Activated T-helper 17 cell treated with anti-CD3 and anti-CD28 coated beads, Interleukin-2, amount 50 U/mL, for 72 hours (primary cell): ENCODE measurements around the gene ZNF746. TPM values are rescaled to one million over a fixed set of nuclear protein-coding genes. Genes with fewer than 3 reads are reported as not detected.

Experiments
- ATAC-seq: fragments of 150-1000 bp; cut with Tn5 transposase; replicated peaks from 2 replicates; pipeline ENCODE4 v1.10.0; 2021; ENCODE audit warnings: mild to moderate bottlenecking, moderate library complexity
- H3K27ac Mint-ChIP-seq: one replicate; pipeline ENCODE4 v1.8.0; 2022; ENCODE audit warnings: mixed read lengths
- H3K27me3 Mint-ChIP-seq: one replicate; pipeline ENCODE4 v1.8.0; 2022; ENCODE audit warnings: mixed read lengths
- H3K36me3 Mint-ChIP-seq: one replicate; pipeline ENCODE4 v1.8.0; 2022; ENCODE audit warnings: low read depth, mild to moderate bottlenecking, mixed read lengths
- H3K4me1 Mint-ChIP-seq: one replicate; pipeline ENCODE4 v1.8.0; 2022; ENCODE audit warnings: mixed read lengths
- H3K4me3 Mint-ChIP-seq: one replicate; pipeline ENCODE4 v1.8.0; 2022; ENCODE audit warnings: mild to moderate bottlenecking, mixed read lengths
- H3K9me3 Mint-ChIP-seq: one replicate; pipeline ENCODE4 v1.8.0; 2022; ENCODE audit warnings: mixed read lengths
- total RNA-seq, 2 donors: library from RNA; stranded (reverse); gene quantifications; one replicate each; pipeline ENCODE4 v1.2.3, GENCODE V29; 2022

ZNF746 gene
- total RNA-seq, 2 donors from 2014 or later = 12.0 to 15.5 TPM

DNA sequence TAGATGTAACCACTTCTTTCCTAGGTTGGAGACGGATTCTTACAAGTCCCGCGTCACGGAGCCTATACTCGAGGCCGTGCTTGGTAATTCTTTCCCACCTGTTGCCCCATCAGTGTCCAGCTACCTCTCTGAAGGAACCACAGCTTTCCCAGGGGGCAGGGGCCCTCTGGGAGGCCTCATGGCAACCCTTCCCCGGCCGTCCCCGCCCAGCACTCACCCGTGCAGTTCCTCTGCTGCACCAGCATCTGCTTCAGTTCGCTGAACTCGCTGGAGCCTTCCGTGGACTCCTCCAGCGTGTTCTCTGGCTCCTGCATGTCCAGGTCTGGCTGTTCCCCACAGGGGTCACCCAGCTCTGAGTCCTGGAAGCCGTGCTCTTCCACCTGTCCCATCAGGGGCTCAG lies 61.3 kb downstream of the ZNF746 start:
- H3K4me3 Mint-ChIP-seq = no peak overlapping the region
- ATAC-seq = no peak
- H3K27me3 Mint-ChIP-seq = no peaks in the 10 kb centered on the region
- no peaks in the 10 kb centered on the region for H3K4me1 Mint-ChIP-seq
- H3K36me3 Mint-ChIP-seq = peaks cover 75% of the 10 kb centered on the region
- H3K9me3 Mint-ChIP-seq = no peaks in the 10 kb centered on the region
- H3K27ac Mint-ChIP-seq = no peak overlapping the region

- Mint-ChIP-seq H3K36me3 (peaks cover 66% of the 10 kb centered on the region), H3K27me3 (no peaks in the 10 kb centered on the region), H3K4me3 (no peak overlapping the region), H3K9me3 (no peaks in the 10 kb centered on the region), H3K27ac (no peak overlapping the region), H3K4me1 (peaks cover 6% of the 10 kb centered on the region)
- ATAC-seq = no peak
These were observed 64.5 kb downstream of the ZNF746 start for GRCh38 chr7:149433124-149433523.

DNA sequence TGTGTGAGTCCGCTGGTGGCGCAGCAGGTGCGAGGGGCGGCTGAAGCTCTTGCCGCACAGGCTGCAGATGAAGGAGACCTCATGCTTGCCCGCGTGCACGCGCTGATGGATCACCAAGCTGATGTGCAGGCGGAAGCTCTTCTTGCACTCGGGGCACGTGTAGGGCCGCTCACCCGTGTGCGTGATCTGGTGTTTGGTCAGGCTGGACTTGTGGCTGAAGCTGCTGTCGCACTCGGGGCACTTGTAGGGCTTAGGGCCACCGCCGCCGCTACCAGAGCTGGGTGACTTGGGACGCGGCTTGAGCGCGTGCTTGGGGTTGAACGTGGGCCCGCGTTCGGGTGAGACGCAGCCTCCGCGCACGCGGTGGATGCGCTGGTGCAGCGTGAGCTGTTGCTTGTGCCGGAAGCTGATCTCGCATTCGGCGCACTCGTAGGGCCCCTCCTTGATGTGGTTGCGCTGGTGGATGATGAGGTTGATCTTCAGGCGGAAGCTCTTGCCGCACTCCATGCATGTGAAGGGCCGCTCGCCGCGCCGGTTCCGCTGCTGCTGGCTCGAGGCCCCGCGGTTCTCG lies 65.4 kb downstream of the ZNF746 start:
- Mint-ChIP-seq H3K27me3 (no peaks in the 10 kb centered on the region), H3K27ac (no peak overlapping the region)
- ATAC-seq = no peak

DNA sequence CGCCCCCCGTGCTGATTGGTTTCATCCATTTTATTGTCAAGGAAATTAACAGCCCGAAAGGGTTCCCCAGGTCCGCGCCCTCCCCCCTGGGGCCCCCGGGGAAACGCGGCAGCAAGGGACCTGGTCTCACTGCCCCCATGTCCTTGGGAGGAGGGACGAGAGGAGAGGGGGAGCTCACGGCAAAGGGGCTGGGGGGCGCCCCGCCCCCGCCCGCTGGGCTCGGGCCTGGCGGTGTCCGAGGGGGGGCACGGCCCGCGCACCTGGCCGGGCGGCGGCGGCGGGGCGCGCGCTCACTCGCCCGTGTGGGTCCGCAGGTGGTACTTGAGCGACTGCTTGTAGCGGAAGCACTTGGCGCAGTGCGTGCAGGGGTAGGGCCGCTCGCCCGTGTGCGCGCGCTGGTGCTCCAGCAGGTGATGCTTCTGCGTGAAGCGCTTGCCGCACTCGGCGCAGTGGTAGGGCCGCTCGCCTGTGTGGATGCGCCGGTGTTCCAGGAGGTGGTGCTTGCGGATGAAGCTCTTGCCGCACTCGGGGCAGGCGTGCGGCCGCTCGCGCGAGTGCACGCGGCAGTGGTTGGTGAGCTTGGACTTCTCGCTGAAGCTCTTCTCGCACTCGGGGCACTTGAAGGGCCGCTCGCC lies 66.0 kb downstream of the ZNF746 start:
- Mint-ChIP-seq H3K27me3 (no peaks in the 10 kb centered on the region), H3K4me3 (no peak overlapping the region), H3K36me3 (peaks cover 57% of the 10 kb centered on the region), H3K9me3 (no peaks in the 10 kb centered on the region), H3K4me1 (peaks cover 6% of the 10 kb centered on the region), H3K27ac (no peak overlapping the region)
- ATAC-seq = no peak

More for the DNA sequence above, 65.4 kb downstream of the ZNF746 start:
- Mint-ChIP-seq H3K9me3 (no peaks in the 10 kb centered on the region), H3K4me3 (no peak overlapping the region), H3K4me1 (peaks cover 6% of the 10 kb centered on the region), H3K36me3 (peaks cover 63% of the 10 kb centered on the region)

GRCh38 chr7:149430192-149430591 lies 67.4 kb downstream of the ZNF746 start:
- no peak overlapping the region for H3K4me3 Mint-ChIP-seq
- peaks cover 43% of the 10 kb centered on the region for H3K36me3 Mint-ChIP-seq
- H3K4me1 Mint-ChIP-seq = peaks cover 6% of the 10 kb centered on the region
- peak overlapping the region; percentile 7 for H3K27ac Mint-ChIP-seq
- no peaks in the 10 kb centered on the region for H3K27me3 Mint-ChIP-seq
- H3K9me3 Mint-ChIP-seq = no peaks in the 10 kb centered on the region
- ATAC-seq = no peak

DNA sequence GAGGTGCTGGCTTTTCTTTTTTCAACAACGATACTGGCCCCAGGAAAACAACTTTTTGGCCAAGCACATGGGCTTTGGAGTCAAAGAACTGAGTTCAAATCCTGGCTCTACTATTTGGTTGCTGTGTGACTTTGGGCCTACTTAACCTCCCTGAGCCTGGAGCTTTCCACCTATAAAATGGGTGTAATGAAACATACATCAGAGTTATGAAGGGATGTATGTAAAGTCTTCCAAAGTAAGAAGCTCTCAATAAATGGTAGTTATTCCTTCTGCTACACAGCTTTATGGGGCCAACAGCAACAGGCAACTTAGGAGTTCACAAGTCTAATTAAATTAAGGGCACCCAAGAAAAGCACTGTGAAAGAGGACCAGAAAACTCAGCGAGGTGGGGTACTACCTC lies 69.7 kb downstream of the ZNF746 start:
- Mint-ChIP-seq H3K4me3 (no peak overlapping the region), H3K27me3 (no peaks in the 10 kb centered on the region), H3K27ac (no peak overlapping the region), H3K4me1 (peaks cover 6% of the 10 kb centered on the region), H3K36me3 (peaks cover 20% of the 10 kb centered on the region), H3K9me3 (no peaks in the 10 kb centered on the region)
- no peak for ATAC-seq

GRCh38 chr7:149427096-149427680 lies 70.4 kb downstream of the ZNF746 start:
- Mint-ChIP-seq H3K27ac (no peak overlapping the region), H3K4me3 (no peak overlapping the region), H3K9me3 (no peaks in the 10 kb centered on the region), H3K27me3 (no peaks in the 10 kb centered on the region), H3K4me1 (peaks cover 6% of the 10 kb centered on the region), H3K36me3 (peaks cover 12% of the 10 kb centered on the region)
- no peak for ATAC-seq

DNA sequence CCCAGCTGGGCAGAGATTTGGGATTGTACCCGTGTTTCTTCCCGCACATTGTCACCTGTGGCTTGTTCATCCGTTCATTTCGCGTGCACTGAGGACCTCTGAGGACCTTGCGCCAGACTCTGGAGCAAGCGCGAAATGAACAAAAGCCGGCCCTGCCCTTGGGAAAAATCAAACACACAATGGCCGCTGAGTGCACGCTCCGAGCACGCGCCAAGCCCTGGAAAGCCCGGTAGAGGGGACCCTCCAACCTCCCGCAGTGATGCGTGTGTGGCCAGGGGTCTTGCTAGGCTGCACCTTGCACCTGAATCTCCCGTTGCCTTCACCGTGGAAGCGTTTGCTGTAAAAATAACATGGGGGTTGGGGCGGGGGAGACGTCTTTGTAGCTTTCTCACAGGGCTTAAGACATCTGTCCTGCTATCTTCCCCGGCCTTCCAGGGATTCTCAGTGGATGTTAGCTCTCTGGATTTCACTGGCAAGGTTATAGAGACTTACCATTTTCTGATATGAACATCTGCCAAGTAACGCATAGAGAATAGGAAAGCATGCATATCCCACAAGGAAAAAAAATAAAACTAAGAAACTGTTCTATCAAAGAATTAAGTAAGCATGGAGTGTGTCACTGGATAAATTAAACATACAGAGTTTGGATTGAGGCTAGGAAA lies 74.0 kb downstream of the ZNF746 start:
- Mint-ChIP-seq H3K27ac (no peak overlapping the region), H3K4me3 (peak overlapping the region; percentile 69), H3K36me3 (peaks cover 3% of the 10 kb centered on the region), H3K27me3 (no peaks in the 10 kb centered on the region), H3K4me1 (no peaks in the 10 kb centered on the region), H3K9me3 (no peaks in the 10 kb centered on the region)
- ATAC-seq = no peak

DNA sequence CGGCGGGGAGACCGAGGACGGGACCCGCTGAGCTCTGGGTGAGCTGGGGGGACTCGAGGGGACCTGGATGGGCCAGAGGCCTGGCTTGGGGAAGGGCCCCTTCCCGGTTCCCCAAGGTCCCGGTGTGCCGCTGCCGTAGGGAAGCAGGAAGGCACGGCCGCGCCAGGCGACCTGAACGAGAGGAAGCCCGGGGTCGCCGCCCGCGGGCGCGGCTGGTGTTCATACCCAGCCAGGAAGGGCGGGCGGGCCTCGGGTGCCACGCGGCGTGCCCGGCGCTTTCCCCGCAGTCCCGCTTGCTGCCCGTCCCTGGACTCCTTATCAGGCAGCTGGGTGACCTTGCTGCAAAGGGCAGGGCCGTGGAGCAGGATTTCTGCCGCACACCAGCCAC lies 74.7 kb downstream of the ZNF746 start:
- no peaks in the 10 kb centered on the region for H3K9me3 Mint-ChIP-seq
- no peaks in the 10 kb centered on the region for H3K27me3 Mint-ChIP-seq
- no peak overlapping the region for H3K27ac Mint-ChIP-seq
- no peaks in the 10 kb centered on the region for H3K36me3 Mint-ChIP-seq
- H3K4me1 Mint-ChIP-seq = no peaks in the 10 kb centered on the region
- peak; percentile 18 for ATAC-seq
- H3K4me3 Mint-ChIP-seq = peak overlapping the region; percentile 69

Other genes with a start within 250 kb of the ZNF746 start
- gene ZNF783, start 235.6 kb downstream of the ZNF746 start, total RNA-seq = 10 to 100 TPM; 12.7 to 17.3 TPM
- 1 to 10 TPM; 5.8 to 9.6 TPM for gene ZNF777, start 36.7 kb downstream of the ZNF746 start, total RNA-seq